GM21717 (cell line): Measurements from ENCODE around the gene VGF.

Experiments
- ATAC-seq: cut with Tn5 transposase; IDR thresholded peaks from one replicate; pipeline ENCODE4 v1.9.1; 2021; ENCODE audit warnings: mild to moderate bottlenecking, moderate library complexity; ENCODE audit not compliant: unreplicated experiment

The VGF gene

GRCh38 chr7:101166909-101167644, 1.7 kb upstream of the VGF start:
- no peak for ATAC-seq

DNA sequence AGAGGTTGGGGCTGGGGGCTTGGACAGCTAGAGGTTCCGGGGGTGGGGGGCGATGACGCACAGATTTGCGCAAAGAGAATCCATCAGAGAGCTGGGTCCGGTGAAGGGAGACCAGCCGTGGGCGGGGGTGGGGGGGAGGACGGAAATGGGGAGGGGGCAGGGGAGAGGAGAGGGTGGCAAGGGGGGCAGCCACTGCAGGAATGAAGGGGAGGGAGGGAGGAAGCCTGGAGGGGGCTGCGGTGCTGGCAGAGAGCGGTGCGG, 1.2 kb upstream of the VGF start:
- no peak for ATAC-seq

DNA sequence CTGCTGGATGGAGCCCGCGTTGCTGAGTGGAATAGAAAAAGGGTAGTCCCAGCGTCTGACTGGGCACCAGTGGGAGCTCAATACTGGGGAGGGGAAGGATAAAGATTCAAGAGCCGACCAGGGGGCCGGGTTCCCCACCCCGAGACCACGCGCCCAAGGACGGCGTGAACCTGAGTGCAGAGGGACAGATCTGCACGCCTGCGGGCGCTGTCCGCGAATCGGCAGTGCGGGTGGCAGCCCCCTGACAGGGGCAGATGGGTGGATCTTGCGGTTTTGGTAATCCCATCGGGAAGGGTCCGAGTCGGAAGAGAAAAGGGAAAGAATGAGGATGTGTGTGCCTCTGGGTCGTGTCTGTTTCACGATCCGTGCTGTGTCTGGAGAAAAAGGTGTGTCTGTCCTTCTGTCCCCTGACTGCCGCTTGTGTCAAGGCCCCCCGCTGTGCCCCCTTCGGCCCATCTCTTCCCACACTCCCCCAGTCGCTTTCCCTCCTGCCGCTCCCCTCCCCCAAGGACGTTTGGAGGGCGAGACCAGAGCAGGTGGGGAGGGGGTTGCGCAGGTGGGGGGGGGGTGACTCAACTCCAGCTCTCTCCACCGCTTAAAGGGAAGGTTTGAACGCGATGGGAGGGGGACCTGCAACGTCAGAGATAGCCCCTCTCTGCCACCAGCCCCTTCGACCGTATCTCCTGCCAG, 734 bp upstream of the VGF start:
- ATAC-seq = no peak

DNA sequence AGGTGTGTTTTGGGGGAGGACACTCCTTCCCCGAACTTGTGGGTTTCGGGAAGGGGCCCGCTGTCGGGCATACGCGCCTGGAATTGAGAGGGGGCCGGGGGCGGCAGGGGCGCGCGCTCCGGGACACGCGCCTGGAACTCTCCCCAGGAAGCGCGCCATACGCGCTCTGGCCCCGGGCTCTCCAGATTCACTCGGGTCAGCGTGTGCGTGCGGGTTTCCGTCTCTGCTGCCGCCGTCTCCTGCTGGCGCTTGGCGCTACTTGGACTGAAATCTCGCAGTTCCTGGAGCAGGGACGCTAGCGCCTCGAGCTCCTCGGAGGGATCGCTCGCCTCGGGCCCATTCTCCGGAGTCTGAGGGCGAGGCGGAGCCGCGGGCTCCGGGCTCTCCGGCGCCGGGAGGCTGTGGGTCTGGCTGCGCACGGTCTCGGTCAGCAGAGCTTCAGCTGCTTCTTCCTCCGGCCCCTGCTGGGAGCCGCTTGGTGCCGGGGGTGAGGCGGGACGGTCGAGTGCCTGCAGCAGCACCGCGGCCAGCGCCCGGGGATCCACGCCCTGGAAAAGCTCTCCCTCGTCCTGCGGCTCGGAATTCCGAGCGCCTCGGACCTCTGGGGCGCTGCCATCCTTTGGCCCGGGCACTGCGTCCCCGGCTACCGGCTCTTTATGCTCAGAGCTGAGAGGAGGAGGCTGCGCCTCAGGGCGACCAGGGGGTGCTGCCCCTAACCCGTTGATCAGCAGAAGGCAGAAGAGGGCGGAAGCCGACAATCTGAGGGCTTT, 1.1 kb downstream of the VGF start:
- ATAC-seq = no peak

- ATAC-seq = no peak
Observed at GRCh38 chr7:101163279-101164070, 1.9 kb downstream of the VGF start.

DNA sequence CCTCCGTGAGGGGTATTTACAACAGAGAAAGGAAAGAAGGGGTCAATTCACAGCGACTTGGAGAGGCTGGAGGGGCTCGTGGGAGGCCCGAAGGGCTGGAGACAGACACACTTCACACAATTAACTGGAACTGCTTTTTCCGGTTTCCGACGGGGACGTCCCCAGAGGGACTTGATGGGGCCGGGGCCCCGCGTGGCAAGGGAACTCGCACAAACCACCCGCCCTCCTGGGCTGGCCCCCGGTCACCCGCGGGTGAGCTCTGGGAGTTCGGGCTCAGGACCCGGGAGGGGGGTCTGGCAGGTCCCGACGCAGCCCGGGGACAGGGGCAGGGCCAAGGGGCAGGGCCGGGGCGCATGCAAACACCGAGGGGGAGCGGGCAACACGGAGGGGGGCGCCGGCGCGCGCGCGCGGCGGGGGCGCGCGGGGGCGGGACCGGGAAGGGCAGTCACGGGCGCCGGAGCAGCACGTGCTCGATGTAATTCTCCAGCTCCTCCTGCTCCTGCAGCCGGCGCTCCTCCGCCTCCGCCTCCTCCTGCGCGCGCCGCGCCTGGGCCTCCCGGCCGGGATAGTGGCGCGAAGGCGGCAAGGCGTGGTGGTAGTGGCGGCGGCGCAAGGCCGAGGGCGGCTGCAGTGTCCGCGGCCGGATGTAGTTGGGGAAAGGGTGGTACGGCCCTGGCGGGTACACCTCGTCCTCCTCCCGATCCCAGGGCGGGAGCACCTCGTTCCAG, 2.7 kb downstream of the VGF start:
- no peak for ATAC-seq

DNA sequence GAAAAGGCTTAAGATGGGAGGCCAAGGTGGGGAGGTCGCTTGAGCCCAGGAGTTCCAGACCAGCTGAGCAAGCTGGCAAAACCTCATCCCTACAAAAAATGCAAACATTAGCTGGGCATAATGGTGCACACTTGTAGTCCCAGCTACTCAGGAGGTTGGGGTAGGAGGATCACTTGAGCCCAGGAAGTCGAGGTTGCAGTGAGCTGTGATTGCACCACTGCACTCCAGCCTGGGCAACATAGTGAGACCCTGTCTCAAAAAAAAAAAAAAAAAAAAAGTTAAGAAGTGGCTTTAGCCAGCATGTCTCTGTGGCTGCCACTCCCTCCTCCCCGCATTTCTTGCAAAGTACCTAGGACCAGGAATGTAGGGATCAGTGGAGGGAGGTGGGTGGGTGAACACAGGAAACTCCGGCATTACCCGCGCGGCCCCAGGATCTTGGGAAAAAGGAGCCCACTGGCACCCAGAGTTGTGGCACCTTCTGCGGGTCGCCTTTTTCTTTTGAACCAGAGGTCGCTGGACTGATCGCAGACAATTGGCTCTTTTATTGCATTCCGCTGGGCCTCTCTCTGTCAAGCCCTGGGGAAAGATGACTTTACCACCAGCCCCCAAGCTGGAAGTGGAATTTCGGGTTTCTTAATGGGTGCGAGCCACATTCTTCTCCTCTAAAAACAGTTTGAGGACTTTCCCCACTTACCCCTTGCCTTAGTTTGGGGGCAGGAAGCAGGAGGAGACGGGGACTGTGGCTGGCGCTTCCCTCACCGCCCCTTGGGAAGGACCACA, 3.5 kb downstream of the VGF start:
- ATAC-seq = no peak

DNA sequence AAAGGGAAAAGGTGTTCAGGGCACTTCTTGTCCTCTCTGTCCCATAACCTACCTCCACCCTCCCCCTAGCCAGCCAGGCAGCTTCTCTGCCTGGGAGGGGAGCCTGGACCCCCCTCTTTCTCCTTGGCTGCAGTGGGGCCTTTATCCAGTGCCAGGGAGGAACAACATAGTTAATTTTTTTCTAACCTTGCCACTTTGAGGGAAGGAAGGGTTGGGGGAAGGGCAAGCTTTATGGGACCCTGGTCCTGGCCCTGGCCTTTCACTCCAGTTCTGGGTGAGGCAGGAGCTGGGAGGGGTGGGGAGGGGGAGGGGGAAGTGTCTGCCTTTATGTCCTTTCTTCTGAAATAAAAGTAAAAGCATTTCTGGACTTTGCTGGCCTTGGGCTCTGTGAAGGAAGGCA, 4.5 kb downstream of the VGF start:
- no peak for ATAC-seq

- no peak for ATAC-seq
Observed at GRCh38 chr7:101159696-101160674, 5.4 kb downstream of the VGF start.

DNA sequence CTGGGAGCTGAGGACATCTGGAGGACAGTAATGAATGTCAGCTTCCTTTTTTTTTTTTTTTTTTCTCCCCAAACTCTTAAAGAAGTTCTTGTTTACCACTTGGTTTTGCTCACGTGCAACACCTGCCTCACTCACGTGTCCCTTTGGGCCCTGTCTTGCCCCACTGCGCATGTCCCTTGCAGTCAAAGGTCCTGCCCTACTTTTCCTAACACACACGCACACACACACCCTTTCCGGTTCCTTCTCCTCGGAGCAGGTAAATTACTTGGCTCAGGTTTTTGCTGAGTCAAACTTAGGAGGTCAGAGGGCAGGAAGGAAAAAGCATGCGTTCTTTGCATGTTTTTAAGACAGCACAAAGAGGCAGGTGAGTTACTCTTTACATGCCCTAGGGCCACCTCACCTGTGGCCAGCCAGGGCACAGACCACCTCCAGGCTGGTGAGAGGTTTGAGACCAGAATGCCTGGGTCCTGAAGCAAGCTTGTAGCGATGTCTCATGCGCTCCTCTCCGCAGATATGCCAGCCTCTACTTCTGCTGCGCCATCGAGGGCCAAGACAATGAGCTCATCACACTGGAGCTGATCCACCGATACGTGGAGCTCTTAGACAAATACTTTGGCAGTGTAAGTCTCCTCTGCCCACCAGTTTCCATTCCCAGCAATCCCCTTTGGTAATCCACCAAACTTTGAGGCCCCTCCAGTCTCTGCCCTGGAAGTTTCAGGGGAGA, 8.3 kb downstream of the VGF start:
- no peak for ATAC-seq

DNA sequence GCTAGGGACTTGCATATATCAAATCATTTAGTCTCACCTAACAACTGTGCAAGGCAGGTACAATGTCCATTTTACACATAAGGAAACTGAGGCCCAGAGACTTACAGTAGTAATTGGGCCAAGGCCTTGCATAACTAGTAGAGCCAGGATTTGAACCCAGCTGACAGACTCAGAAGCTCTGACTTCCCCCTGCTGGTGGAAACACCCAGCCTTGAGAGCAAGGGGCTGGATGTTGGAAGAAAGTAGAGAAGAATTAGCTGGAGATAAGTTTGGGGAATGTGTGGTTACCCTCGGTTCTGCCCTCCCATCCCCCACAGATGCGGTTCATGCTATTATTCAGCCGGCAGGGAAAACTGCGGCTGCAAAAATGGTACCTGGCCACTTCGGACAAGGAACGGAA, 9.1 kb downstream of the VGF start:
- ATAC-seq = no peak

DNA sequence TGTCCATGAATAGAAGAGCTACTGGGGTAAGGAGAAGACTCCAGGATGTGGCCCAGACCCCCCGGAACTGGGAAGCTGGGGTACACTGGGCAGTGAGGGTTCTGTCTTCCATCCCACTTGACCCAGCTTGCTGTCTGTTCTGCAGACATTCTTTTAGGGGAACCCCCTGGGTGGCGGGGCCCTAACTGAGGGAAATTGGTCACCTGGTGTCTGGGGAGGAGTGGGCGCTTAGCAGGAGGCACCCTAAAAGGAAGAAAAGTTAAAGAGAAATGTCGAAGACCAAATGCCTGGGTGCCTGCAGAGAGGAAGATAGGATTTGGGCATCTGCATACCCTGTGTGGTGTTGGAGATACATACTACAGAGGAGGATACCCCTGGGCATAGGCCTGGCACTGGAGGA, 10.1 kb downstream of the VGF start:
- ATAC-seq = no peak

GRCh38 chr7:101154693-101155102, 10.7 kb downstream of the VGF start:
- no peak for ATAC-seq

DNA sequence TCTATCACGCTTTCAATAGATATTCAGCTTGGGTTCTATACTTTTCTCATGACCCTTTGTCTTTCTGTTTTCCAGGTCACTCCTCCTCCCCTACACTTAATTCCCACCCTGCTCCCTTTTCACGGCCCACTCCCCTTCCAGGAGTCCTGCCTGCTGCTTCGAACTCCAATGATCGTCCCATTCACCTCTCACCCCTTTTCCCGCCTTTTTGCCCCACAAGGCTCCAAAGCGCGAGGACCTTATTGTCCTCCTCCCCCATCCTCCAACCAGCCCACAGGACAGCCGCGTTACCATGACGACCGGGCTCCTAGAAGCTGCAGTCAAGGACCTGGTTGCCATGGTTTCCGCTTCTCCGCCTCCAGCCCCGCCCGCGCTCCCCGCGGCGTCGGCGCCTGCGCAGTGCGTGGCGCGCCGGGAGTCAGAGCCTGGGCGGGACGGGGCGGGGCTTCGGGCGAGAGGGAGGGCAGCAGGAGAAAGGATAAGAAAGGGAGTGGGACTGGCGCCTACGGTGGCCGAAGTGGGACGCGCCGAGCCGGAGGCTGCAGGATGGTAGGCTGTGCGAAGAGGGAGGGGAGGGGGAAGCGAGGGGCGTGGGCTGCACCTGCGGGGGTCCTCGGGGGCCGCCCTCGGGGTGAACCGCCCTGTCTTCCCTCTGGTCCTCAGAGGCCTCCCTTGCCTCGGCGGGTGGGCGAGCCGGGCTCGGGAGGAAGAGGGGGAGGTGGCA, 11.2 kb downstream of the VGF start, which contains the start of gene AP1S1:
Gene AP1S1 (plus strand): TSS at position 508 of the 724 bp plus-strand sequence. CDS start 39 bp downstream, at position 547.
- peak; percentile 73 for ATAC-seq

DNA sequence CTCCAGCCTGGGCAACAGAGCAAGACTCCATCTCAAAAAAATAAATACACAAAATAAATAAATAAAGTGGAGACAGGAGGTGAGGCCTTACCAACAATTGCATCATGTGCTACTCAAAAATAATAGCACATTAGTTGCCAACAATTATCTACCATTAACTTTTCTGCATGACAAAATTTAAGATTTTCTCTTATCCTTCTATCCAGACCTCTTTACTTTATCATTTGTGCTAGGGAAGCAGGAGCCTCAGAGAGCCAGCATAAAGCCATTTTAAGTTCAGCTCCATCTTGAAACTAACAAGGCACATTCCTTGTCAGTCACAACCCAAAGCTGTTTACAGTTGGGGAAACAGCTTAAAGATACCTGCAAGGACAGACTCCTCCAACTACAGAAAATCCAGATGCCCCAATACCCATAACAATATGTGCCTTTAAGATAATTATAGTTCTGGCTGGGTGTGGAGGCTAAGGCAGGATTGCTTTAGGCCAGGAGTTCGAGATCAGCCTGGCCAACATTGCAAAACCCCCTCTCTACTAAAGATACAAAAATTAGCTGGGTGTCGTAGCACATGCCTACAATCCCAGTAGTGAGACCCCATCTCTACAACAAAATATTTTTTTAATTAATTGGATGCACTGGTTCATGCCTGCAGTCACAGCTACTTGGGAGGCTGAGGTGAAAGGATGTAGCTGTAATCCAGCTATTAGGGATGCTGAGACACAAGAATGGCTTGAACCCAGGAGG, 13.3 kb downstream of the VGF start:
- ATAC-seq = no peak

- ATAC-seq = no peak
Observed at GRCh38 chr7:101140746-101141382, 24.5 kb downstream of the VGF start.
